Ishikawa (cell line): ENCODE measurements around the gene NR1H4.

Source experiments
- CEBPB ChIP-seq: IDR thresholded peaks from 2 replicates; pipeline ENCODE4 v1.6.1; 2012
- EP300 ChIP-seq: IDR thresholded peaks from 2 replicates; pipeline ENCODE4 v1.6.1; 2012; ENCODE audit warnings: borderline replicate concordance
- RAD21 ChIP-seq: IDR thresholded peaks from 2 replicates; pipeline ENCODE4 v1.6.1; 2012; ENCODE audit warnings: low read depth
- TEAD4 ChIP-seq: IDR thresholded peaks from 2 replicates; pipeline ENCODE4 v1.6.1; 2012
- YY1 ChIP-seq: IDR thresholded peaks from 2 replicates; pipeline ENCODE4 v1.6.1; 2012; ENCODE audit warnings: low read depth

GRCh38 chr12:100489251-100489820, 15.7 kb downstream of the NR1H4 start:
- TF ChIP-seq TEAD4 (no peak), YY1 (no peak), EP300 (no peak), RAD21 (no peak), CEBPB (no peak)
